Measurements from ENCODE around the gene SPPL3.
A peak's percentile ranks its signal among the peaks of the same experiment; 100 is the strongest.

Gene SPPL3

GRCh38 chr12:120872487-120872886 lies 31.7 kb downstream of the SPPL3 start:
- DNase-seq = no peak

GRCh38 chr12:120870415-120870814 lies 33.7 kb downstream of the SPPL3 start:
- DNase-seq = no peak

- no peak for DNase-seq
Observed at GRCh38 chr12:120869376-120869775, 34.8 kb downstream of the SPPL3 start.

- DNase-seq = no peak
Observed at GRCh38 chr12:120866108-120866507, 38.0 kb downstream of the SPPL3 start.

GRCh38 chr12:120865098-120865497 lies 39.1 kb downstream of the SPPL3 start:
- peak; percentile 74 for DNase-seq

GRCh38 chr12:120862664-120863063 lies 41.5 kb downstream of the SPPL3 start:
- no peak for DNase-seq

GRCh38 chr12:120861074-120861795 lies 42.9 kb downstream of the SPPL3 start:
- no peak for DNase-seq

GRCh38 chr12:120858306-120859088 lies 45.7 kb downstream of the SPPL3 start:
- no peak for DNase-seq

GRCh38 chr12:120856980-120857379 lies 47.2 kb downstream of the SPPL3 start:
- DNase-seq = peak; percentile 73

GRCh38 chr12:120855823-120856588 lies 48.2 kb downstream of the SPPL3 start:
- no peak for DNase-seq

GRCh38 chr12:120854804-120855203 lies 49.4 kb downstream of the SPPL3 start:
- no peak for DNase-seq

- DNase-seq = no peak
Observed at GRCh38 chr12:120853188-120853587, 51.0 kb downstream of the SPPL3 start.

GRCh38 chr12:120851944-120852343 lies 52.2 kb downstream of the SPPL3 start:
- DNase-seq = no peak

GRCh38 chr12:120851444-120851843 lies 52.7 kb downstream of the SPPL3 start:
- DNase-seq = no peak

- no peak for DNase-seq
Observed at GRCh38 chr12:120849765-120850164, 54.4 kb downstream of the SPPL3 start.

- peak; percentile 70 for DNase-seq
Observed at GRCh38 chr12:120847814-120848213, 56.3 kb downstream of the SPPL3 start.

- no peak for DNase-seq
Observed at GRCh38 chr12:120847392-120847791, 56.8 kb downstream of the SPPL3 start.

- DNase-seq = no peak
Observed at GRCh38 chr12:120846721-120847120, 57.4 kb downstream of the SPPL3 start.

GRCh38 chr12:120845696-120846095 lies 58.5 kb downstream of the SPPL3 start:
- no peak for DNase-seq

- DNase-seq = no peak
Observed at GRCh38 chr12:120844768-120845449, 59.2 kb downstream of the SPPL3 start.

GRCh38 chr12:120844297-120844696 lies 59.9 kb downstream of the SPPL3 start:
- no peak for DNase-seq

- DNase-seq = no peak
Observed at GRCh38 chr12:120843472-120843871, 60.7 kb downstream of the SPPL3 start.

GRCh38 chr12:120842595-120842994 lies 61.6 kb downstream of the SPPL3 start:
- DNase-seq = no peak

Measured in hematopoietic multipotent progenitor cell treated with erythropoietin and hydrocortisone succinate and interleukin-3 and kit ligand, for 6 days (in vitro differentiated cells).